ENCODE data around the gene NDFIP2.

- TF ChIP-seq CTCF (IDR thresholded peaks at IDR 0.05) (no peak), POLR2A (IDR thresholded peaks at IDR 0.05) (no peak), POLR2AphosphoS5 (IDR thresholded peaks at IDR 0.05) (no peak), EP300 (IDR thresholded peaks at IDR 0.05) (no peak)
Observed at GRCh38 chr13:79451500-79451962, 29.4 kb upstream of the NDFIP2 start.
